Measurements from ENCODE around the gene MAGT1. TPM values are rescaled to one million over a fixed set of nuclear protein-coding genes. Genes with fewer than 3 reads are reported as not detected.

Gene MAGT1
- total RNA-seq = 308 and 311 TPM in 2 replicates

DNA sequence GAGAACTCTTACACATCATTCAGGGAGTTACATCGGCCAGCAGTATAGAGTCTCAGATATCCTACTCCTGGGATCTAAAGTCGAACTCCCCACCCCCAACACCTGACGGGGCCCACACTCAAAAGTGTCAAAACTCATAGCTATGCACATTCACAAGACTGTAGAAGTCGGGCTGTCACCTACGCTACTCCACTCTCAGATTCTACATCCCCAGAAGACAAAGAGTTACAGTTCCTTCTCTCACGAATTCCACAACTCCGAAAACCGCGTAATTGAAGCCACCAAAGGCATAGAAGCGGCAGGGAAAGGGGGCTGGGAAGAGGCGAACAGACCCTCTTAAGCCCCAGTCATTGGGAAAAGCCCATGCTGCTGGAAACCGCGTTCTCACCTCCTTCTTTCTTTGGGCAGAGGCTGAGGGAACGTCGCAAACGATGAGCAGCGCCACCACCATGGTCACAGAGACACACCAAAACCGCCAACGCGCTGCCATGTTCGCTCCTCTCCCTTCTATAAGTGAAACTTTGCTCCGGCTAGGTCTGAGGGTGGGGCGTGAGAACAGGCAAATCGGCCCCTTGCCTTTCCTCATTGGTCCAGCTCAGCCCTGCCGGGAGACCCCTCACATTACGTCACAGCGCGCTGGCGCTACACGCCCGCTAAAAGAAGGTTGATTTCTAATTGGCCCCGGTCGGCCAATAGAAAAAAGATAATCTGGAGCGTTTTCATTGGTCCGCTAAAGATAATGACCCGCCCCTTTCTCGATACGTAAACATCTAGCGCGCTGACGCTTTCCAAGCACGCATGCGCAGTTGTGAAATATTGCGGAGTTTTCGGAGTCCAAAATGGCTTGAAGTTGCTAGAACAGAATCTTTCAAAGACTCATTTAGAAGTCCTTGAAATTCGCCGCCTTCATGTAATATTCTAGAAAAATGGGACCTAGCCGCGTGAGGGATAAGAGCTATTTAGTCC is at the start of gene MAGT1:
TSS of gene MAGT1 (minus strand) at position 515 of the 966 bp plus-strand sequence. CDS start at position 490, 25 bp downstream.

DNA sequence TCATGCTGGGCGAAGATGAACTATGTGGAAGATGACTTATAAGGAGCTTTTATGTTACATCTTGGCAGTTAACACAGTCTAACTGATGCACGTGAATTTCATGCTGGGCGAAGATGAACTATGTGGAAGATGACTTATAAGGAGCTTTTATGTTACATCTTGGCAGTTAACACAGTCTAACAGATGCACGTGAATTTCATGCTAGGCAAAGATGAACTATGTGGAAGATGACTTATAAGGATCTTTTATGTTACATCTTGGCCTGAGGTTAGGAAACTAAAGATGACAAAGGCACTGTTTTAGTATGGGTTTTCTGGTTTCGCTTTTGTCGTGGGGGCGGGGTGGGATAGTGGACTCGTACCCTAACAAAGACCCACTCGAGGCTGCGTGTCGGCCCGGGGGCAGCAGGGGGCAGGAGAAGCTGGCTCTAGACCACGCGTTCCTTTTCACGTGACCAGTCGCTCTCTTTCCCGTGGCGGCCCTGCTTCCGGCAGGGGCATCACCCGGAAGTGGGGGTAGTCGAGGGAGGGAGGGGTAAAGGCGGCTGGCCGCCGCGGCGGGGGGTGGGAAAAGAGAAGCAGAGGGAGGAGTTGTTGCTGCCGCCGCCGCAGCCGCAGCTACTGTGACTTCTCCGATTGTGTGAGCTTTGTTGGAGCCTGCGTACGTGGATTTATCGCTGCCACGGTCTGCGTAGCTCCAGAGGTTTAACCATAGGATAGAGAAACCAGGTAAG is 15.0 kb upstream of the MAGT1 start, which contains the start of gene ATP7A:
TSS of gene ATP7A (plus strand) at position 586 of the 733 bp plus-strand sequence. CDS start 60,949 bp downstream, outside the sequence.

DNA sequence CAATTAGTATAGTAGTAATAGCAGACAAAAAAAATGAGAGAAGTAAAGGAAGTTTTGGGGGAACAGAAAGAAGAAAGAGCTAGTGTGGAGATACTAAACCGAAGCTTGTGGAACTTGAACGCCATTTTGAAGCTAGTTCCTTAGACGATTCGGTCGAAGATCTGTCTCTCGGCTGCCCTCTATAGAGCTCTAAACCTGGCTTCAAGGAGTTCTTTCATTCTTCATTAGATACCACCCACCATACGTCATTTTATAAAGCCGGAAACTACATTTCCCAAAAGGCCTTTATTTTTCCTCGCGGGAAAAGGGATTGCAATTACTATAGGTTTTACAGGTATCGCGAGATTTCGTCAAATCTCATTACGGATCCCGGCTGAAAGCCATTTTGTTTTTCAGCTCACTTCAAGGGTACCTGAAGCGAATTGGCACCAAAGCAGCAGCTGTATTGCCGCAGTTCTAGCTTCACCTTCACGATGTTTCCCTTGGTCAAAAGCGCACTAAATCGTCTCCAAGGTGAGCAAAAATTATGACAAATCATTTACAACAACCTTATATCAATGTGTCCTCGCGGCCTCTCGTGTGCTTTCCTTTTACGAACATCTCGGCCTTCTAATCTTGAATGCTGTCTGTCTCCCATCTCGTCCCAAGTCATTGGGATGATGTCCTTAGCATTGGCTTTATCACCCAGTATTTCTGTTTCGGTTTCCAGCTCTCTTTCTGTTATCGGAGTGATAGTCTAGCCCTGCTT is 4.0 kb upstream of the MAGT1 start, which contains the start of gene COX7B:
TSS of gene COX7B (plus strand) at position 388 of the 748 bp plus-strand sequence. CDS start at position 474, 86 bp downstream.

DNA sequence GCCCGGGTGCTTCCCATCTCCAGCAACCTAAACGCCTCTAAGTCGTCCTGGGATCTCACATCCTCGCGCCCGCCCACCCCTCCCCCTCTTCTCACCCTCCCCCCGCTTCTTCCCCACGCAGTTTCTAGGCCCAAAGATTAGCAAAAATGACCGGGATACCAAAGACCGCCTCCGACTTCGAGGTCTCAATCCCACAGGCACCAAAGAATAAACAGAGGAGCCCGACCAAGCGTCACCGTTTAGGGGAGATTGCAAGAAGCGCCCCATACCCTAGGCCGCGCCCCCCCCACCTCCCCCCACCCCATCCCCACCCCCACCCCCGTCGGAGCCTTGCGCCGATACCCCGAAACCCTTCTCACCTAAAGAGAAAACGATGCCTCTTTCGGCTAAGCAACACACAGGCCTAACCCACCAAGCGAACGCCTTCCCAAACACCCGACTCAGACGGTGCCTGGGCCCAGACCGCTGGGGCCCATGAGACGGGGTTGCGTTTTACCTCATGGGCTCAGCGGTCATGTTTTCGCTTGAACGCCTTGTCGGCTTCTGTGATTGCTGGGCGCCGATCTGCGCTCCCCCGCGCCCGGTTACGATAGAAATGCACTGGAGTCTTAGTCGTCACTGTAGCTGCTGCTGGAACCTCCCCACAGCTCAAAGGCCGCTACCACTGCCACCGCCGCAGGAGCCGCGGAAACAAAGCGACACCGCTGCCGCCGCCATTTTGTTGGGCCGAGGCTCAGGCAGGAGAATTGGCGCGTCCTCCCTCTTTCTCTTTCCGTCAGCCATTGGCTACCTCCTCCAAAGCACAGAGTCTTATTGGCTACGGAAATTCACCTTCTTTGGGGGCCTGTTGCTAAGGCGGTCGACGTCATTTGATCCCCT is 109.5 kb downstream of the MAGT1 start, which contains the start of gene ATRX:
TSS of gene ATRX (minus strand) at position 731 of the 879 bp plus-strand sequence. CDS start at position 516, 215 bp downstream.

Other genes with a start within 250 kb of the MAGT1 start
- 67.3 and 76.5 TPM in 2 replicates for gene ATRX, start 109.2 kb downstream of the MAGT1 start, total RNA-seq
- gene COX7B, start 4.0 kb upstream of the MAGT1 start, total RNA-seq = 328 and 355 TPM in 2 replicates
- 9.8 and 11.5 TPM in 2 replicates for gene ATP7A, start 15.3 kb upstream of the MAGT1 start, total RNA-seq
- gene PGAM4, start 74.2 kb upstream of the MAGT1 start, total RNA-seq = 0.11 TPM in 1 of 2 replicates, not detected in the other
- 191 and 193 TPM in 2 replicates for gene PGK1, start 208.8 kb upstream of the MAGT1 start, total RNA-seq
- 13.9 and 22.1 TPM in 2 replicates for gene TAF9B, start 244.2 kb upstream of the MAGT1 start, total RNA-seq